ENCODE measurements around the gene NFKBIB. TPM values are rescaled to one million over a fixed set of nuclear protein-coding genes. Genes with fewer than 3 reads are reported as not detected.

NFKBIB gene
- total and polyA plus RNA-seq, 2 of the 13 experiments (the other 11 are each of a cell fraction or from before 2014, with no cell fraction given), result 8.6 to 14.9 TPM

DNA sequence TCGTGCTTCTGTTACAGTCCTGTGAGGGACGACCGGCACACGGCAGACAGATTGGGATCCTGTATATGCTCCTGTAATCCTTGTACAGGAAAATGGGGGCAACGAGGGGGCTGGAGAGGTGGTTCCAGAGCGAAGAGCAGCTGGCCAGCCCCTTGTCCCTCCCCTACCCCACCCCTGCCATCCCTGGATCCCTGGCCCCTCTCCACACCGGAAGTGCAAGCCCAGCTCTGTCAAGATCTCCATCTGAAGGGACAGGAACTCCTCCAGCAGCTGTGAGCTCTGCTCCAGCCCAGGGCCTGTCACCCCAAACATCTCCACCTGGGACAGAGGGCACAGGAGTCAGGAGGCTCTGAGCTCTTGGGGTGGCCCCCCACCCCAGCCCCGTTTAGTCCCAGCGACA, 17.7 kb downstream of the NFKBIB start:
- Histone ChIP-seq H4K20me1 (ENCODE audit: insufficient read depth, low read length) (no peaks in the 10 kb centered on the region), H3K36me3 (replicated peaks in 1 of 2; ENCODE audit: control insufficient read depth in 1 of 2, insufficient read depth in 2 of 2, low read length in 2 of 2) (peaks cover 1 to 13% of the 10 kb centered on the region in 2 experiments), H3K9me3 (ENCODE audit: low read length) (no peaks in the 10 kb centered on the region), H3K79me2 (ENCODE audit: insufficient read depth, low read length) (no peaks in the 10 kb centered on the region), H3K4me2 (ENCODE audit: low read depth, low read length) (no peak overlapping the region), H3K27ac (ENCODE audit: extremely low read length, insufficient read depth, low read length) (no peak overlapping the region), H3K27me3 (ENCODE audit: control insufficient read depth in 1 of 2, insufficient read depth in 2 of 2, low read length in 2 of 2) (no peaks in the 10 kb centered on the region), H3K4me3 (replicated peaks in 1 of 3; ENCODE audit: insufficient read depth in 1 of 3, low read depth in 2 of 3, low read length in 3 of 3) (no peak overlapping the region), H2AFZ (ENCODE audit: low read length) (no peak overlapping the region), H3K9ac (ENCODE audit: insufficient read depth, low read depth, low read length) (no peak overlapping the region), H3K4me1 (ENCODE audit: insufficient read depth, low read length) (peaks cover 12% of the 10 kb centered on the region)
- no TSS peak for BruUV-seq (replicated peaks)
- intact Hi-C loops (cut with micrococcal nuclease; ENCODE audit: unreplicated experiment), result no loop called here
- 80% methylated on average over 5 of the region's 9 CpGs for whole genome bisulfite sequencing (ENCODE audit: low lambda C conversion rate)
- FAIRE-seq, result no peak
- in situ Hi-C loops (cut with HindIII; ENCODE audit: extremely low pct_ligation_motif_present, low pct_unique_long_range_greater_than_20kb), result loop anchor here (25.0 kb wide), 1 partner anchor 180 kb away; the partner anchor contains the start of gene CAPN12
- ChIA-PET POLR2A (interaction anchor here (0.9 to 1.2 kb wide), 3 partner anchors 12 to 18 kb away, joined by 3 to 4 read pairs (median 4); partner anchors contain the start of genes NFKBIB and SIRT2), CTCF (ENCODE audit: low intra/inter-chr PET ratio, low total read pairs) (no interaction called here)
- peak; percentile 6; the same call in 2 of the 3 replicates for ATAC-seq
- no peak for DNase-seq (ENCODE audit: low spot score)
- TF ChIP-seq SIX4 (CRISPR knock-in tag; IDR thresholded peaks at IDR 0.05), result no peak
- TF ChIP-seq SATB2 (CRISPR knock-in tag; IDR thresholded peaks at IDR 0.05), result no peak
- TF ChIP-seq POLR2AphosphoS5 (IDR thresholded peaks at IDR 0.05; ENCODE audit: low read depth, low read length), result no peak
- no peak for TF ChIP-seq FOXK1 (CRISPR knock-in tag; IDR thresholded peaks at IDR 0.05; ENCODE audit: borderline replicate concordance, low read depth)
- TF ChIP-seq ZNF552 (CRISPR knock-in tag; IDR thresholded peaks at IDR 0.05; ENCODE audit: borderline replicate concordance), result no peak

DNA sequence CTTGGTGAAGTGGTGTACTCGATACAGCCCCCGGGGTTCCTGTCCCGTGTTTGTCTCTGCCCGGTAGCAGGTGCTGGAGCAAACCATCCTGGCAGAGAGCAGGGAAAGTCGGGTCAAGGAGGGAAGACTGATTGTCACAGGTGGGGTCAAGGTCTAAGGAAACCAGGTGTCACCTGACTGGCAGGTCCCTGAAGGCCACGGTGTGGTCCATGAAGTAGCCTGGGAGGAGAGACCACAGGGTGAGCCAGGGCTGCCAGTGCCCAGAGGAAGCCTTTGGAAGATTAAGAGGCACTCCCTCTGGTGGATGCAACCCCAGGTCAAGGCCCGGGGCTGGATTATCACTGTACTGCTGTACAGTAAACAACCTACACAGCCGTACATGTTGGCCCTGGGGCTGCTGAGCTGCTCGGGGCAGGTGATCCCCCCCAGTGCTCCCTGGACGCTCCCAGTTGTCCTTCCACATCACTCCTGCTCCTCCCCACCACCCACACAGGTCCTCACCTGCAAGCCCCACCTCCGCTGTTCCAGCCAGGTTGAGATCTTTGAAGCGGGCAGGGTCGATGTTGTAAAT, 18.2 kb downstream of the NFKBIB start:
- Histone ChIP-seq H3K36me3 (replicated peaks in 1 of 2; ENCODE audit: control insufficient read depth in 1 of 2, insufficient read depth in 2 of 2, low read length in 2 of 2) (peaks cover 1 to 13% of the 10 kb centered on the region in 2 experiments), H4K20me1 (ENCODE audit: insufficient read depth, low read length) (no peaks in the 10 kb centered on the region), H3K4me3 (replicated peaks in 1 of 3; ENCODE audit: insufficient read depth in 1 of 3, low read depth in 2 of 3, low read length in 3 of 3) (no peak overlapping the region), H3K9ac (ENCODE audit: insufficient read depth, low read depth, low read length) (no peak overlapping the region), H3K4me1 (ENCODE audit: insufficient read depth, low read length) (peaks cover 12% of the 10 kb centered on the region), H3K9me3 (ENCODE audit: low read length) (no peaks in the 10 kb centered on the region), H3K4me2 (ENCODE audit: low read depth, low read length) (no peak overlapping the region; the same call in 1 of the 2 replicates), H3K27ac (ENCODE audit: extremely low read length, insufficient read depth, low read length) (no peak overlapping the region), H2AFZ (ENCODE audit: low read length) (no peak overlapping the region), H3K79me2 (ENCODE audit: insufficient read depth, low read length) (no peaks in the 10 kb centered on the region), H3K27me3 (ENCODE audit: control insufficient read depth in 1 of 2, insufficient read depth in 2 of 2, low read length in 2 of 2) (no peaks in the 10 kb centered on the region)
- ATAC-seq, result peak; percentile 92
- WGBS (ENCODE audit: low lambda C conversion rate), result 75% methylated on average over 9 of the region's 13 CpGs
- DNase-seq (ENCODE audit: low spot score), result peak; percentile 62
- in situ Hi-C loops (cut with HindIII; ENCODE audit: extremely low pct_ligation_motif_present, low pct_unique_long_range_greater_than_20kb), result loop anchor here (25.0 kb wide), 1 partner anchor 181 kb away; the partner anchor contains the start of gene CAPN12
- ChIA-PET POLR2A (interaction anchor here (1.0 to 1.2 kb wide), 2 partner anchors 12 kb away, joined by 4 read pairs; no protein-coding TSS in a partner anchor), CTCF (ENCODE audit: low intra/inter-chr PET ratio, low total read pairs) (interaction anchor here (0.7 kb wide), 1 partner anchor 188 kb away, joined by 3 read pairs; no protein-coding TSS in a partner anchor)
- peak; percentile 55 for FAIRE-seq
- intact Hi-C loops (cut with micrococcal nuclease; ENCODE audit: unreplicated experiment), result no loop called here
- BruUV-seq (replicated peaks), result no TSS peak
- TF ChIP-seq ZNF253 (CRISPR knock-in tag; IDR thresholded peaks at IDR 0.05; ENCODE audit: borderline replicate concordance) (no peak), TMF1 (CRISPR knock-in tag; IDR thresholded peaks at IDR 0.05; ENCODE audit: low read depth) (no peak), LCORL (IDR thresholded peaks at IDR 0.05) (no peak), LCORL (CRISPR knock-in tag; IDR thresholded peaks at IDR 0.05) (0 out of 2 replicates have a peak, but pooled peaks have one; percentile 42), CBX1 (IDR thresholded peaks at IDR 0.05; ENCODE audit: low read depth) (no peak), ZFP41 (CRISPR knock-in tag; IDR thresholded peaks at IDR 0.05; ENCODE audit: borderline replicate concordance) (no peak), RARA (CRISPR knock-in tag; IDR thresholded peaks at IDR 0.05) (peak; percentile 44; the same call in 1 of the 2 replicates)
- TF ChIP-seq, protein P1, sequence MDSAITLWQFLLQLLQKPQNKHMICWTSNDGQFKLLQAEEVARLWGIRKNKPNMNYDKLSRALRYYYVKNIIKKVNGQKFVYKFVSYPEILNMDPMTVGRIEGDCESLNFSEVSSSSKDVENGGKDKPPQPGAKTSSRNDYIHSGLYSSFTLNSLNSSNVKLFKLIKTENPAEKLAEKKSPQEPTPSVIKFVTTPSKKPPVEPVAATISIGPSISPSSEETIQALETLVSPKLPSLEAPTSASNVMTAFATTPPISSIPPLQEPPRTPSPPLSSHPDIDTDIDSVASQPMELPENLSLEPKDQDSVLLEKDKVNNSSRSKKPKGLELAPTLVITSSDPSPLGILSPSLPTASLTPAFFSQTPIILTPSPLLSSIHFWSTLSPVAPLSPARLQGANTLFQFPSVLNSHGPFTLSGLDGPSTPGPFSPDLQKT (CRISPR knock-in tag; IDR thresholded peaks at IDR 0.05; ENCODE audit: borderline replicate concordance), result no peak
- TF ChIP-seq, protein P2, sequence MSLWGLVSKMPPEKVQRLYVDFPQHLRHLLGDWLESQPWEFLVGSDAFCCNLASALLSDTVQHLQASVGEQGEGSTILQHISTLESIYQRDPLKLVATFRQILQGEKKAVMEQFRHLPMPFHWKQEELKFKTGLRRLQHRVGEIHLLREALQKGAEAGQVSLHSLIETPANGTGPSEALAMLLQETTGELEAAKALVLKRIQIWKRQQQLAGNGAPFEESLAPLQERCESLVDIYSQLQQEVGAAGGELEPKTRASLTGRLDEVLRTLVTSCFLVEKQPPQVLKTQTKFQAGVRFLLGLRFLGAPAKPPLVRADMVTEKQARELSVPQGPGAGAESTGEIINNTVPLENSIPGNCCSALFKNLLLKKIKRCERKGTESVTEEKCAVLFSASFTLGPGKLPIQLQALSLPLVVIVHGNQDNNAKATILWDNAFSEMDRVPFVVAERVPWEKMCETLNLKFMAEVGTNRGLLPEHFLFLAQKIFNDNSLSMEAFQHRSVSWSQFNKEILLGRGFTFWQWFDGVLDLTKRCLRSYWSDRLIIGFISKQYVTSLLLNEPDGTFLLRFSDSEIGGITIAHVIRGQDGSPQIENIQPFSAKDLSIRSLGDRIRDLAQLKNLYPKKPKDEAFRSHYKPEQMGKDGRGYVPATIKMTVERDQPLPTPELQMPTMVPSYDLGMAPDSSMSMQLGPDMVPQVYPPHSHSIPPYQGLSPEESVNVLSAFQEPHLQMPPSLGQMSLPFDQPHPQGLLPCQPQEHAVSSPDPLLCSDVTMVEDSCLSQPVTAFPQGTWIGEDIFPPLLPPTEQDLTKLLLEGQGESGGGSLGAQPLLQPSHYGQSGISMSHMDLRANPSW (CRISPR knock-in tag; IDR thresholded peaks at IDR 0.05; ENCODE audit: borderline replicate concordance), result no peak
